HG03558 (cell line): ENCODE results near the gene RNGTT.
"Not testable (repeated sequence)": the region's sequence is repeated elsewhere in the genome, so short reads cannot be mapped to it uniquely, and the experiment has no call there.

ENCODE experiments used
- ATAC-seq: cut with Tn5 transposase; IDR thresholded peaks from one replicate; pipeline ENCODE4 v1.9.1; 2021; ENCODE audit warnings: moderate number of reproducible peaks; ENCODE audit not compliant: unreplicated experiment; ENCODE audit errors: extremely low read depth

RNGTT gene

DNA sequence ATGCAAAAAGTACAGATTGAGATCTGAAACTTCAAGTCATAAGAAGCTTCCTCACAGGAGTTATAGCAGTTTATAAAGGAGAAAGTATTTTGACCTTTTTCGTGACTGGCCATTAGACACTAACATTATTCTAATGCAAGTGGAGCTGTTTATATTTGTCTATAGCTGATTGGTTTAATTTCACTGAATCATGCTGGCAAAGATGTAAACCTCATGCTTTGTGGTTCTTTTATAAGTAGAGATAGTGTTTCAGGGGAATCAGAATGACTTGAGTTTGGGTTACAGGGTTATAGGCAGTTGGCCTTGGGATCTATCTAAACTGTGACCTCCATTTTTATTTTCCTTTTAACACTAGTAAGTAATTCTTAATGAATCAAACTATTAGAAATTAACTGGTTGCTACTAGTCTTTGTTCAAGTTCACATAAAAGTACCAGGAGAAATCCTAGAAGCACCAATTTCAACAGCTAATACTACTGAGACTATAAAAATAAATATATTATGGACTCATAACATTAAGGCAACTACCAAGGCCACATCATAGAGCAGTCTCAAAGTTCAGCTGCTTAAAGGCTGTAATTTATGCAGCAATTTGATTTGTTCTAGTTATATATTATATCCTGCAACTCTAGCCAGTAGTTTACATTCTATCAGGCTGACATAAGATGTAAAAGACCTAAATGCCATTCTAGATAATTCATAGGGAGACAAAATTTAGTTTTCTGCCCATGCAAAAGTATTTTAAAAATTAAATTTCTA lies 94.0 kb downstream of the RNGTT start:
- ATAC-seq = no peak

DNA sequence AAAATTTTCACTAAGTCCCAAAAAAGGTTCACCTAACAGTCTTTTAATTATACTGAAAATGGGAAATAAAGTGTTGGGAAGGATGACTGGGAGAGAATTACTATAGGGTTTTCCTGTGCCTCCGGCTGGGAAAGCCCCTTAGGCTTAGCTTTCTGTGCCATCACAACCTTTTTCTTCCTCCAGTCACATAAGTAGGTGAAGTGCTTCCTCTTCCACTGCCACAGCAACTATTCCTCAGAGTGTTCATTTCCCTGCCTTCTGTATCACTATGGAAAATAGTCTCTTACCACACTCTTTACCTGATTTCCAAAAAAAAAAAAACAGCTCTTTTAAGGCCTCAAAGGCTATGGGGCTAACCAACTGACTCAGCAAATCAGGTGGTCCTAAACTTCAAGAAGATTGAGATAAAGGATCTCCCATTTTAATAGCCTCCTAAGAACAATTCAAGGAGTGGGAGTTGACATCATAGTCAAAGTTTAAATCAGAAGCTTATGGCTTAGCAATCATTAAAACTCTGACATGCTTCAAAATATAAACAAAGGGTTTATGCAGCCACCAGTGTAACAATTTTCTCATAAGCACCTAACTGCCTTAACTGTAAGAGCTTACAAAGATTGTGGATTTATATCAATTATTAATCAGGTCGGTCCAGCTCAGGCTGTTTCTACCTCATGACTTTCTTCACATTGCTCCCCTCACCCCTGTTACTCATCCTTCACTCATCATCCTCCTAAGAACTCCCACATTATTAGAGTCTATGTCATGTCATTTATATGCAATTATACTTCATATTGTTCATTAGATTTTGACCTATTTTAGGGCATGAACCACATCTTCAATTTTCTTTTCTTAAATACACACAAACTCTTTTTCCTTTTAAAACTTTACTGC lies 95.3 kb downstream of the RNGTT start:
- no peak for ATAC-seq

DNA sequence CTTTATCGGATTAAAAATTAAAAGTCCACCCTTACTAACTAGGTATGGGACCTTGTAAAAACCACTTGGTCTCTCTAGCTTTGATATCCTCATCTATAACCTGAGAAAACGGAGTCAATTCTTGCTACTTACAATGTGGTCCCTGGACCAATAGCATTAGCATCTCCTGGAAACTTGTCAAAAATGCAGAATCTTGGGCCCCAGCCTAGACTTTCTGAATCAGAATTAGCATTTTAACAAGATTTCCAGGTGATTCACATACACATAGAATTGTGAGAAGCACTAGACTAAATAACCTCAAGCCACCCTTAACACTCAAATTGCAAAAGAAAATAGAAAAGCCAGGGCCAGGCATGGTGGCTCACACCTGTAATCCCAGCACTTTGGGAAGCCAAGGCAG lies 96.6 kb downstream of the RNGTT start:
- ATAC-seq = no peak

- no peak for ATAC-seq
Measured at GRCh38 chr6:88865275-88865674, 98.1 kb downstream of the RNGTT start.

- no peak for ATAC-seq
Measured at GRCh38 chr6:88864359-88865054, 98.9 kb downstream of the RNGTT start.

DNA sequence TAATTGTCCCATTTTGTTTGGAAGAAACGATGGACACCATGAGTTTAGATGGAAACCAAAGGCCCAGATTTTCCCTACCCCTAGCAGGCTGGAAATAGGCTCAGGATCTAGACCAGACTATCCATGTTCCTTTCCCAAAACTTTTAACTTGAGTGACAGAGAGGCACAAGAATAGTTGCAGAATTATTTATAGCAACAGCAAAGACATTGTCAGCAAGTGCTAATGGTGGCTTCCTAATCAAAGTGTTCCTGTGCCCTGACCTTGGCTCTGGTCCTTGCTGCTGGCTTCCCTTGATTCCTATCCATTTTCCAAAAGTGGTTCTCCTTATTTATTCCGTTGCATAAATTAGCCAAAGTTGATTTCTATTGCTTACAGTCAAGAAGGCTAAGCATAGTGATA lies 103.1 kb downstream of the RNGTT start:
- ATAC-seq = no peak

DNA sequence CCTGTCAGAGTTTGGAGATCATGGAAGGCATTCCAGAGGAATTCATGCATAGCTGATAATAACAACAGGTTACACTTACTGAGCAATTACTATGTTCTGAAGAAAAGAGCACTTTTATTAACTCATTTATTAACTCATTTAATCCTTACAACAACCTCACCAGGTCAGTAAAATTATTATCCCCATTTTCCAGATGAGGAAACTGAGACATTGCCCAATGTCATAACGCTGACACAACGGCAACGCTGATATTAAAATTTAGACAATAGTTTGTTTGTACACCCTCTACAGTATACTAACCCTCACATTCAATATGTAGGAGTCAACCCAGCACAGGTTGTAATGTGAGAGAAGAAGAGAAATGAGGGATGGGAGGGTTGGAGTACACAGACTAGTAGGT lies 105.0 kb downstream of the RNGTT start:
- ATAC-seq = no peak

- no peak for ATAC-seq
Measured at GRCh38 chr6:88856566-88856965, 106.9 kb downstream of the RNGTT start.

- ATAC-seq = no peak
Measured at GRCh38 chr6:88855541-88856147, 107.8 kb downstream of the RNGTT start.

DNA sequence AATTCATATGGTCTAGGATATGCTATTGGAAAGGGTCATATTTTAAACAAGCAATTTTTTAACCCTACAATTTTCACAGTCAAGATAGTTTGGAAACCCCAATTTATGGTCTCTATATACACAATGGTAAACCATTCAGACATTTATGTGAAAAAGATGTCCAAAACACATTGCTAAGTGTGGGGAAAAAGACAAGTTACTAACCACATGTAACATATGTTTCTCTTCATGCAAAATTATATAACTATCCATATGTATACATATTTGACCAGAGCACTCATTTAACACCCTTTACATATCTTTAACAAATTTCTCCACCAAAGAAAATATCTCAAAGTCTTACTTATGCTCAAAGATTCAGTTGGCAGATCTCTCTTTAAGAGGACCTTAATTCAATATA lies 110.6 kb downstream of the RNGTT start:
- no peak for ATAC-seq

DNA sequence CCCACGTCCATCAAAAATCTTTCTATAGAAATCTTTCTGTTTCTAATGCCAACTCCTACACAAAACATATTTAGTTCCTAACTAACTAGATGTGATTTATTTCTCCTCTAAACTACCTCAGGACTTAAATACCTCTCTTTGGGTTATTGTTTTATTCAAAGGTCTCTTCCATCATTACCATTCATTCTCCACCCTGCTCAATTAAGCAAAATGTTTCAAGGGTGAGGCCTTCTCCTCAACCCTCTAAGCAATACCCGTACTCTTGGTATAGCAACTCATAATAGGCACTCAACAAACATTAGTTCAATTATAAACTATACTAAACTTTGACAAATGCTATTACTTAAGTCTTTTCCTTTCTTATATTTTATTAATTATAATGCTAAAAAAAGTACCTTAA lies 111.4 kb downstream of the RNGTT start:
- ATAC-seq = no peak

DNA sequence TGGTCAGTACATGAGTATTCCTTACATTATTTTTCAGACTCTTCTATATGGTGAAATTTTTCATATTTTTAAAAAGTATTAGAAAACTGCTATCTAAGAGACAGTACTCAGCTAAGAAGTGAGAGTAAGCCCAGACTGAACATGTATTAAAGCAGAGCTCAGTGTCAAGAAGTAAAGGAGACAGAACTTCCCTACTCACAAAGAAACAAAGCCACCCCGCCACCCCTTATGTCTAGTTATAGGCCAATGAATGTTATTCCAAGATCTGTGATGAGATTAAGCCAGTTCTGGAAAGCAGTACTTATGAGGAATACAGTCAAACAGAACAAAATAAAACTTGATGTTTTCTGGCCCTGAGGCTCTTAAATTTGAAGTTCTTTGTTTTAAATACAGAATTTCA lies 114.5 kb downstream of the RNGTT start:
- ATAC-seq = no peak

DNA sequence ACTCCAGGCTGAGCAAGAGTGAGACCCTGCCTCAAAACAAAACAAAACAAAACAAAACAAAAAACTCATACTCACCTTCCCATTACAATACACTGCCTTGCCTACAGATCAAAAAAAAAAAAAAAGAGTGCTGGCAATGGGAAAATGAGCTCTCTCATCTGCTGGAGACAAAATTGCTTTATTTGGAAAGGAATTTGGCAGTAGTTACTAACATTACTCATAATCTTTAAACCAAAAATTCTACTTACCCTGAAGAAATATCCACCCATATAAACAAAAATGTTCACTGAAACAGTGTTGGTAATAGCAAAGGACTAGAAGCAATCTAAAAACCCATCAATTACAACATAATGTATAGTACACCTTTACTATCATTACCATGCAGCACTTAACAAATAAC lies 120.4 kb downstream of the RNGTT start:
- ATAC-seq = no peak

- ATAC-seq = no peak
Measured at GRCh38 chr6:88842320-88842719, 121.1 kb downstream of the RNGTT start.

DNA sequence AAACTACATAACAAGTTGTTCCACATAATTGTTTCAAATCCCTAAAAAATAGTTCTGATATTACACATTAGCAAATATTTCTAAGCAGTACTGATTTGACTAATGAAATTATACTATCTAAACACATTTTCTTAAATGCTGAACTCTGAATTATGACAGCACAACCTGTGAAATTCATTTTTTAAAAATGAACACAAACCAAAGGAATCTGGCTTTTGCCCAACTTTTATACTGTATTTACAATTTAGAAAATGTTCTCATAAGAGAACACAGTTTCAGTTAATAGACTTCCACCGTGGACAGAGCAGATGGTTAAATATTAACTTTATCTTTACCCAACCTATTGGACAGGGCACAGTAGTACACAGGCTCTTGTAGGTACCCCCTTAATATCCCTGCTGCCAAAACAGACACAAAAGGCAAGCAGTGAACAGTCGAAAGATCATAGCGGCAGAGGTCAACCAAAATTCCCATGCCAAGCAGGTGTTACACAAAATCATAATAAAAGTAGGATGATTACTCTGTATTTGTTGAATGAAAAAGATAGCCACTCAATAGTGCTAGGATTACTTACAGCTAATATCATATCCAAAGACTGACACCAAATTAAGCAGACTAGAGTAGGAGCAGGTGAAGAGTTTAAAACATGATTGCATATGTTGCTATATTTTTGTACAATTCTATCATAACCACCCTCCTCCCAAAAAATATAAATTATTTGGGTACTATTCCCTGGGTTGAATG lies 122.5 kb downstream of the RNGTT start:
- no peak for ATAC-seq

GRCh38 chr6:88840289-88840688 lies 123.1 kb downstream of the RNGTT start:
- no peak for ATAC-seq

DNA sequence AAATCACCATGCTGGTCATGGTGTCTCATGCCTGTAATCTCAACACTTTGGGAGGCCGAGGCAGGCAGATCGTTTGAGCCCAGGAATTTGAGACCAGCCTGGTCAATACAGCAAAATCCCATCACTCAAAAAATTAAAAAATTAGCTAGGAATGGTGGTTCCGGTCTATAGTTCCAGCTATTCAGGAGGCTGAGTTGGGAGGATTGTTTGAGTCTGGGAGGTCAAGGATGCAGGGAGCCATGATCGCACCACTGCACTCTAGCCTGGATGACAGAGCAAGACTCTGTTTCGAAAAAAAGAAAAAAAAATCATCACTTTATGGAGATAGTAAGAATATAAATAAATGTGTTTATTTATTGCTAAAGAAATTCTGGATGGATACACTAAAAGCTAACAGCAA lies 124.1 kb downstream of the RNGTT start:
- no peak for ATAC-seq

DNA sequence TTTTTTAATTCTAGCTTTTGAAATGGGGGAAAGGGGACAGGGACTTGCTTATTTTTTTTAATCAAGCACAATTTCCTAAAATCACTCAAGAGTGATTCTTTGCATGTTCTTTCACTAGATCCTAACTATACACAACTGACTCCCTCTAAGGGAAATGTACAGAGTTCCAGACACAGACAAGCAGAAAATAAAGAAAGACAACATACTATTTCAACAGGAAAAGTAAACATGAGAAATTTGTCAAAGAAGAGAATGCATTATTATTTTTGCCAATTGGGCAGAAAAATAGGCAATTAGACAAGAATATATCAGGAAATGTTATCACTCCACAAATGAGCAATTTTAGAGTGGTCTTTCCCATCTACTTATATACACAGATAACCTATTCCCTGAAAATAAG lies 128.2 kb downstream of the RNGTT start:
- no peak for ATAC-seq

DNA sequence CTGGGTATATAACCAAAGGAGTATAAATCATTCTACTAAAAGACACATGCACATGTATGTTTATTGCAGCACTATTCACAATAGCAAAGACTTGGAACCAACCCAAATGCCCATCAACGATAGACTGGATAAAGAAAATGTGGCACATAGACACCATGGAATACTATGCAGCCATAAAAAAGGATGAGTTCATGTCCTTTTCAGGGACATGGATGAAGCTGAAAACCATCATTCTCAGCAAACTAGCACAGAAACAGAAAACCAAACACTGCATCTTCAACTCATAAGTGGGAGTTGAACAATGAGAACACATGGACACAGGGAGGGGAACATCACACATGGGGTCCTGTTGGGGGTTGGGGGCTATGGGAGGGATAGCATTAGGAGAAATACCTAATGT lies 130.3 kb downstream of the RNGTT start:
- not testable (repeated sequence) for ATAC-seq

DNA sequence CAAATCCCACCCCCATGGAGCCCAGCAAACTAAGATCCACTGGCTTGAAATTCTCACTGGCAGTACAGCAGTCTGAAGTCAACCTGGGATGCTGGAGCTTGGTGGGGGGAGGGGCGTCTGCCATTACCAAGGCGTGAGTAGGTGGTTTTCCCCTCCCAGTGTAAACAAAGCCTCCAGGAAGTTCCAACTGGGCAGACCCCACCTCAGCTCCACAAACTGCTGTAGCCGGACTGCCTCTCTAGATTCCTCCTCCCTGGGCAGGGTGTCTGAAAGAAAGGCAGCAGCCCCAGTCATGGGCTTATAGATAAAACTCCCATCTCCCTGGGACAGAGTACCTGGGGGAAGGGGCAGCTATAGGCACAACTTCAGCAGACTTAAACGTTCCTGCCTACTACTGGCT lies 135.8 kb downstream of the RNGTT start:
- not testable (repeated sequence) for ATAC-seq
